OCI-LY3 (cell line): ENCODE results near the gene ANKRD33.

Source experiments
- H2AFZ ChIP-seq: fragments of 200-600, 300-600 bp; shearing (Covaris generic); 2 replicates; pipeline ENCODE4 v1.6.0; 2014; ENCODE audit warnings: antibody characterized with exemption, low read depth, low read length
- H3K27ac ChIP-seq: fragments of 200-600, 300-600 bp; sonication (generic); 2 replicates; pipeline ENCODE4 v1.5.1; 2014; ENCODE audit warnings: mild to moderate bottlenecking, low read length, moderate library complexity, mixed read lengths
- H3K27me3 ChIP-seq: fragments of 200-600, 300-600 bp; sonication (generic); 2 replicates; pipeline ENCODE4 v1.6.1; 2014; ENCODE audit warnings: low read depth, low read length, mixed read lengths
- H3K36me3 ChIP-seq: fragments of 200-600, 300-600 bp; sonication (generic); replicated peaks from 2 replicates; pipeline ENCODE3; 2014; ENCODE audit warnings: low read depth, low read length, mixed read lengths
- H3K4me1 ChIP-seq: fragments of 300-600, 200-600 bp; sonication (generic); 2 replicates; pipeline ENCODE4 v1.6.1; 2014; ENCODE audit warnings: low read length, mixed read lengths
- H3K4me2 ChIP-seq: fragments of 200-600, 300-600 bp; sonication (generic); 2 replicates; pipeline ENCODE4 v1.6.1; 2014; ENCODE audit warnings: low read length, mixed read lengths
- H3K4me3 ChIP-seq: fragments of 300-600, 200-600 bp; sonication (generic); 2 replicates; pipeline ENCODE4 v1.5.1; 2014; ENCODE audit warnings: antibody characterized with exemption, mild to moderate bottlenecking, low read length, moderate library complexity
- H3K79me2 ChIP-seq: fragments of 300-600, 200-600 bp; shearing (Covaris generic); 2 replicates; pipeline ENCODE4 v1.6.1; 2014; ENCODE audit warnings: mild to moderate bottlenecking, low read length, mixed read lengths
- H3K9ac ChIP-seq: fragments of 300-600, 200-600 bp; shearing (Covaris generic); 2 replicates; pipeline ENCODE4 v1.6.0; 2014; ENCODE audit warnings: mild to moderate bottlenecking, low read length, moderate library complexity
- H3K9me3 ChIP-seq: fragments of 200-600, 300-600 bp; shearing (Covaris generic); 2 replicates; pipeline ENCODE4 v1.6.1; 2014; ENCODE audit warnings: low read length, mixed read lengths; ENCODE audit not compliant: insufficient read depth
- H4K20me1 ChIP-seq: fragments of 200-600, 300-600 bp; sonication (generic); 2 replicates; pipeline ENCODE4 v1.6.1; 2016; ENCODE audit warnings: low read length, mixed read lengths; ENCODE audit not compliant: insufficient read depth
- CTCF ChIP-seq: fragments of 200-600, 300-600 bp; sonication (generic); IDR thresholded peaks from 2 replicates; pipeline ENCODE4 v1.5.1; 2014; ENCODE audit warnings: antibody characterized with exemption, low read length, low read depth
- EZH2phosphoT487 ChIP-seq: fragments of 200-600 bp; shearing (Covaris generic); IDR thresholded peaks from 2 replicates; pipeline ENCODE4 v1.6.1; 2018; ENCODE audit warnings: antibody characterized with exemption, mixed run types, low read depth

ANKRD33 gene

DNA sequence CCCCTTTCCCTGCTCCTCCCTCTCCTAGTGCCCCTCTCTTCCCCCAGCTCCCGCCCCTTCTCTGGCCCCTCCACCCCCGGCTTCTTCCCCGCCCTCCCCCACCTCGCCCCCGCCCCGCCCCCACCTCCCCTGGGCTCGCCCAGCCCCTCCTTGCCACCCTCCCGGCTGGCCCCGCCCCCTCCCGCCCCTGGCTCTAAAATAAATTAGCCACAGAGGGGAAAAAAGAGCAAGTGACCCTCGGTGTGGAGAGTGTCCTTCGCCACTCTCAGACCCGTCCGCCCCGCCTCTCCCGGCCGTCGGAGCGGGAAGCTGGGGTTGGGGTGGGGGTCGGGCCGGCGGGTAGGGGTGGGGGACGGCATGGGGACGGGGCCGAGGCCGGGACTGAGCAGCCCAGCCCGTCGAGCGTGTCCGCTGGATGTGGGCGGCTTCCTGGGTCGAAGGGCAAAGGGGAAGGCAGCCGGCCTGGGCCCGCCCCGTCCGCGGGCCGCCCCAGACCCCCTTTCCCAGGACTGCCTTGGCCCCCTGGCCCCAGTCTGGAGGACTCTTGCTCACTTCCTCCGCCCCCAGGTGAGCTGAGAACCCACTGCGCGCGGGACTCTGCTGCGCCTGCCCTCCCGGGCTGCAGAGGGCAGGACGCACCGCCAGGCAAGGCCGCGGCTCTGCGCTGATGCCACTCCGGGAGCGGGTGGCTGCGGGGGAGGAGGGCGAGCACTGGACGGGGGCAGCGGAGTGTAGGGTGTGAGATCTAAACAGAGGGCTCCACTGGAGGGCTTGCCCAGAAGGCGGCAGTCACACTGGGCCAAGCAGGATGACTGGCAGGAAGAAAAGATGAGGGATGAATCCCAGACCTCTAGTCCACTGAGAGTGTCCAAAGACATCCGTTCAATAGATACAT, 38.8 kb upstream of the ANKRD33 start:
- H3K9ac ChIP-seq, result no peak overlapping the region
- no peaks in the 10 kb centered on the region for H3K4me1 ChIP-seq
- no peak overlapping the region for H3K4me2 ChIP-seq
- no peak overlapping the region for H2AFZ ChIP-seq
- no peaks in the 10 kb centered on the region for H3K79me2 ChIP-seq
- no peaks in the 10 kb centered on the region for H3K9me3 ChIP-seq
- H3K4me3 ChIP-seq, result no peak overlapping the region
- H3K27ac ChIP-seq, result no peak overlapping the region
- peaks cover 40% of the 10 kb centered on the region for H3K27me3 ChIP-seq
- TF ChIP-seq EZH2phosphoT487, result no peak
- TF ChIP-seq CTCF, result no peak
- H4K20me1 ChIP-seq, result no peaks in the 10 kb centered on the region
- H3K36me3 ChIP-seq, result no peaks in the 10 kb centered on the region

DNA sequence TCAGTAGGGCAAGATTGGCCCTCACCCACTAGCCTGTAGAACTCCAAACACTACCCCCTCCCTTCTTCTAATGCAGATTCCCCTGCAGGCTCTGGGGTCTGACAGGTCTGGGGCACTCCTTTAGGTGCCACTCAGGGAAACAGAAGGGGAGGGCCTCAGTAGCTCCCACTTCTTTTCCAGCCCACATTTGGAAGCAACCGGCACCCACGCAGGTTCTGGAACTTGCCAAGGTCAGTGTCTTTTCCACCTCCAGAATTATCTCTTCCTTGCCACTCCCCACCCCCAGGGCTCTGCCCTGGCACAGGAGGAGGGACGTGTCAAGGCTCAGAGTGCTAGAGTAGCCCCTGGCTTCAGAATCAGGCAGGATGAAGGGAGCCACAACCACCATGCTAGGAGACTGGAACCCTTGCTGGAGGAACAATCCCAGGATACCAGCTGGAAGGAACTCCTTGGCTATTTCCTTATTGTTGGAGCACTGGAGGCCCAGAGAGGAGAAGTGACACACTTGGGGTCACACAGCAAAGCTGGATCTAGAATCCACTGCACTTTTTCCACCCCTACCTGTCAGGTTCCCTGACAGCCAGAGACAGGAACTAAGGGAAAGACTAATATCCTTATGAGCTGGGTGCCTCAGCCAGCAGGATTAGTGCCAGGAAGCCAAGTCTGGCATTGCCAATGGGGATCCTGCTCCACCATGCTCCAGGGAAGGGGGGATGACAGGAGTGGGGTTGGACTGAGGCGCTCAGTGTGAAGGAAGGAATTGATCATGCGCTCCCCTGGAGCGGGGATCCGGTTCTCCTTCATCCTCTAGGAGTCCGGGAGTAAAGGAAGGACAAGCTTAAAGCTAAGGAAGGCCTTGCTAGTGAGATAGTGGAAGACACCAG, 37.6 kb upstream of the ANKRD33 start:
- no peaks in the 10 kb centered on the region for H4K20me1 ChIP-seq
- H3K27ac ChIP-seq, result no peak overlapping the region
- H3K4me3 ChIP-seq, result no peak overlapping the region
- no peaks in the 10 kb centered on the region for H3K79me2 ChIP-seq
- no peak overlapping the region for H3K4me2 ChIP-seq
- TF ChIP-seq CTCF (no peak), EZH2phosphoT487 (no peak)
- H3K4me1 ChIP-seq, result no peaks in the 10 kb centered on the region
- no peaks in the 10 kb centered on the region for H3K9me3 ChIP-seq
- H3K9ac ChIP-seq, result no peak overlapping the region
- H3K27me3 ChIP-seq, result peaks cover 28% of the 10 kb centered on the region
- H3K36me3 ChIP-seq, result no peaks in the 10 kb centered on the region
- H2AFZ ChIP-seq, result no peak overlapping the region

DNA sequence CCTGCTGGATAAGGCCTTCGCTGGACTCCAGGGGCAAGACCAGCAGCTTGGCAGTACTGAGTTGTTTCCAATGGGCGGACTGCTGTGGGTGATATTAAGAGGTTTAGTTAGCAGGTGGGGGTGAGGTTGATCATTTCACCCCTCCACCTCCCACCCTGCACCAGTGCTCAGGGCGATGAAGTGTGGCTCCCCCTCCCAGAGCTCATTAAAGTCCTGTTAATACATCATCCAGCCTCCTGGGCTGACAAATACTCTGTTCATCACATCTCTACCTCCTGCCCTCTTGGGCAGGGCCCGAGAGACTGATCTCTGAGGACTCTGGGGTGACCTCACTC, 37.0 kb upstream of the ANKRD33 start:
- Histone ChIP-seq H3K36me3 (no peaks in the 10 kb centered on the region), H2AFZ (no peak overlapping the region), H3K79me2 (no peaks in the 10 kb centered on the region), H3K4me1 (no peaks in the 10 kb centered on the region), H3K27ac (no peak overlapping the region), H3K27me3 (peaks cover 27% of the 10 kb centered on the region), H4K20me1 (no peaks in the 10 kb centered on the region), H3K9me3 (no peaks in the 10 kb centered on the region), H3K4me2 (no peak overlapping the region), H3K9ac (no peak overlapping the region), H3K4me3 (no peak overlapping the region)
- TF ChIP-seq CTCF, result no peak
- no peak for TF ChIP-seq EZH2phosphoT487

GRCh38 chr12:51851413-51852124, 36.3 kb upstream of the ANKRD33 start:
- no peaks in the 10 kb centered on the region for H3K4me1 ChIP-seq
- H3K27me3 ChIP-seq, result peaks cover 27% of the 10 kb centered on the region
- no peak overlapping the region for H3K4me3 ChIP-seq
- no peak overlapping the region for H2AFZ ChIP-seq
- TF ChIP-seq CTCF, result no peak
- no peak for TF ChIP-seq EZH2phosphoT487
- H4K20me1 ChIP-seq, result no peaks in the 10 kb centered on the region
- no peaks in the 10 kb centered on the region for H3K79me2 ChIP-seq
- H3K9ac ChIP-seq, result no peak overlapping the region
- no peaks in the 10 kb centered on the region for H3K9me3 ChIP-seq
- H3K36me3 ChIP-seq, result no peaks in the 10 kb centered on the region
- no peak overlapping the region for H3K27ac ChIP-seq
- H3K4me2 ChIP-seq, result no peak overlapping the region
